Adipocyte (in vitro differentiated cells): ENCODE results near the gene GLIS1.
A peak's percentile ranks its signal among the peaks of the same experiment; 100 is the strongest.

Source experiments
- DNase-seq: peaks from one replicate; pipeline ENCODE4 v3.0.0-alpha.2; 2015; ENCODE audit warnings: low read depth
- H3K27me3 ChIP-seq: replicated peaks from 2 replicates; pipeline ENCODE4 v1.7.0; 2013; ENCODE audit warnings: mild to moderate bottlenecking, low read length, moderate library complexity; ENCODE audit not compliant: control insufficient read depth, insufficient read depth
- H3K36me3 ChIP-seq: 2 replicates; pipeline ENCODE4 v1.7.0; 2013; ENCODE audit warnings: low read length, mild to moderate bottlenecking, moderate library complexity; ENCODE audit not compliant: control insufficient read depth, insufficient read depth, severe bottlenecking
- H3K4me1 ChIP-seq: 2 replicates; pipeline ENCODE4 v1.7.0; 2013; ENCODE audit warnings: mild to moderate bottlenecking, low read length, moderate library complexity; ENCODE audit not compliant: control insufficient read depth, insufficient read depth
- H3K4me3 ChIP-seq: 2 replicates; pipeline ENCODE4 v1.7.0; 2013; ENCODE audit warnings: mild to moderate bottlenecking, low read length, moderate library complexity
- H3K9ac ChIP-seq: 2 replicates; pipeline ENCODE4 v1.7.0; 2013; ENCODE audit warnings: mild to moderate bottlenecking, low read length, moderate library complexity
- H3K9me3 ChIP-seq: 2 replicates; pipeline ENCODE4 v1.7.0; 2013; ENCODE audit warnings: mild to moderate bottlenecking, low read length, moderate library complexity; ENCODE audit not compliant: control insufficient read depth

Gene GLIS1

GRCh38 chr1:53586765-53587164 is 152.2 kb downstream of the GLIS1 start:
- no peaks in the 10 kb centered on the region for H3K4me1 ChIP-seq
- DNase-seq: no peak
- H3K9ac ChIP-seq: no peak overlapping the region
- no peaks in the 10 kb centered on the region for H3K9me3 ChIP-seq
- peaks cover 27% of the 10 kb centered on the region for H3K27me3 ChIP-seq
- H3K36me3 ChIP-seq: no peaks in the 10 kb centered on the region
- H3K4me3 ChIP-seq: no peak overlapping the region

GRCh38 chr1:53585565-53585964 is 153.4 kb downstream of the GLIS1 start:
- Histone ChIP-seq H3K36me3 (no peaks in the 10 kb centered on the region), H3K9me3 (no peaks in the 10 kb centered on the region), H3K9ac (no peak overlapping the region), H3K4me1 (no peaks in the 10 kb centered on the region), H3K4me3 (no peak overlapping the region), H3K27me3 (peaks cover 28% of the 10 kb centered on the region)
- no peak for DNase-seq

GRCh38 chr1:53585129-53585528 is 153.8 kb downstream of the GLIS1 start:
- Histone ChIP-seq H3K36me3 (no peaks in the 10 kb centered on the region), H3K27me3 (peaks cover 30% of the 10 kb centered on the region), H3K4me1 (no peaks in the 10 kb centered on the region), H3K9me3 (no peaks in the 10 kb centered on the region), H3K4me3 (no peak overlapping the region), H3K9ac (no peak overlapping the region)
- no peak for DNase-seq

GRCh38 chr1:53584777-53585107 is 154.2 kb downstream of the GLIS1 start:
- peaks cover 30% of the 10 kb centered on the region for H3K27me3 ChIP-seq

GRCh38 chr1:53583868-53584776 is 154.8 kb downstream of the GLIS1 start:
- DNase-seq: no peak
- H3K27me3 ChIP-seq: peaks cover 30% of the 10 kb centered on the region
- H3K4me3 ChIP-seq: no peak overlapping the region

More at GRCh38 chr1:53584777-53585107, 154.2 kb downstream of the GLIS1 start:
- H3K9ac ChIP-seq: no peak overlapping the region
- no peak overlapping the region for H3K4me3 ChIP-seq
- H3K36me3 ChIP-seq: no peaks in the 10 kb centered on the region
- DNase-seq: no peak
- no peaks in the 10 kb centered on the region for H3K9me3 ChIP-seq
- no peaks in the 10 kb centered on the region for H3K4me1 ChIP-seq

GRCh38 chr1:53583021-53583867 is 155.7 kb downstream of the GLIS1 start:
- Histone ChIP-seq H3K4me3 (no peak overlapping the region), H3K9me3 (no peaks in the 10 kb centered on the region), H3K36me3 (no peaks in the 10 kb centered on the region), H3K9ac (no peak overlapping the region), H3K27me3 (peaks cover 26% of the 10 kb centered on the region), H3K4me1 (no peaks in the 10 kb centered on the region)
- DNase-seq: peak; percentile 75

More at GRCh38 chr1:53583868-53584776, 154.8 kb downstream of the GLIS1 start:
- H3K36me3 ChIP-seq: no peaks in the 10 kb centered on the region
- H3K4me1 ChIP-seq: no peaks in the 10 kb centered on the region
- H3K9ac ChIP-seq: no peak overlapping the region
- H3K9me3 ChIP-seq: no peaks in the 10 kb centered on the region

GRCh38 chr1:53582211-53583020 is 156.5 kb downstream of the GLIS1 start:
- no peaks in the 10 kb centered on the region for H3K9me3 ChIP-seq
- peaks cover 31% of the 10 kb centered on the region for H3K27me3 ChIP-seq
- H3K9ac ChIP-seq: no peak overlapping the region
- no peak overlapping the region for H3K4me3 ChIP-seq
- DNase-seq: no peak
- H3K36me3 ChIP-seq: no peaks in the 10 kb centered on the region
- no peaks in the 10 kb centered on the region for H3K4me1 ChIP-seq

- Histone ChIP-seq H3K4me3 (no peak overlapping the region), H3K9me3 (no peaks in the 10 kb centered on the region), H3K27me3 (peaks cover 25% of the 10 kb centered on the region), H3K4me1 (no peaks in the 10 kb centered on the region), H3K9ac (no peak overlapping the region), H3K36me3 (no peaks in the 10 kb centered on the region)
- no peak for DNase-seq
These were observed 157.5 kb downstream of the GLIS1 start for GRCh38 chr1:53581476-53581875.

GRCh38 chr1:53580739-53581475 is 158.1 kb downstream of the GLIS1 start:
- Histone ChIP-seq H3K9me3 (no peaks in the 10 kb centered on the region), H3K27me3 (peaks cover 24% of the 10 kb centered on the region), H3K4me1 (no peaks in the 10 kb centered on the region), H3K4me3 (no peak overlapping the region), H3K36me3 (no peaks in the 10 kb centered on the region), H3K9ac (no peak overlapping the region)
- DNase-seq: no peak

GRCh38 chr1:53580009-53580400 is 159.0 kb downstream of the GLIS1 start:
- H3K9ac ChIP-seq: no peak overlapping the region
- H3K9me3 ChIP-seq: no peaks in the 10 kb centered on the region
- H3K36me3 ChIP-seq: no peaks in the 10 kb centered on the region
- H3K4me1 ChIP-seq: no peaks in the 10 kb centered on the region
- H3K4me3 ChIP-seq: no peak overlapping the region
- peaks cover 28% of the 10 kb centered on the region for H3K27me3 ChIP-seq
- DNase-seq: no peak
